DMS153 treated with DMSO at 0.1 percent for 48 hours (cell line): ENCODE results near the gene NUDT8.
A peak's percentile ranks its signal among the peaks of the same experiment; 100 is the strongest.

ENCODE experiments used
- DNase-seq: peaks from one replicate; lab custom pipeline; 2025; ENCODE audit not compliant: unreplicated experiment; lab: John Stamatoyannopoulos, UW

NUDT8 gene, protein sequence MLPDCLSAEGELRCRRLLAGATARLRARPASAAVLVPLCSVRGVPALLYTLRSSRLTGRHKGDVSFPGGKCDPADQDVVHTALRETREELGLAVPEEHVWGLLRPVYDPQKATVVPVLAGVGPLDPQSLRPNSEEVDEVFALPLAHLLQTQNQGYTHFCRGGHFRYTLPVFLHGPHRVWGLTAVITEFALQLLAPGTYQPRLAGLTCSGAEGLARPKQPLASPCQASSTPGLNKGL

GRCh38 chr11:67629386-67630227 is at the start of gene NUDT8:
Gene NUDT8, minus strand, starts transcription at chr11:67629937. Its CDS starts 26 bp downstream, at chr11:67629911.
- peak; percentile 54 for DNase-seq

DNA sequence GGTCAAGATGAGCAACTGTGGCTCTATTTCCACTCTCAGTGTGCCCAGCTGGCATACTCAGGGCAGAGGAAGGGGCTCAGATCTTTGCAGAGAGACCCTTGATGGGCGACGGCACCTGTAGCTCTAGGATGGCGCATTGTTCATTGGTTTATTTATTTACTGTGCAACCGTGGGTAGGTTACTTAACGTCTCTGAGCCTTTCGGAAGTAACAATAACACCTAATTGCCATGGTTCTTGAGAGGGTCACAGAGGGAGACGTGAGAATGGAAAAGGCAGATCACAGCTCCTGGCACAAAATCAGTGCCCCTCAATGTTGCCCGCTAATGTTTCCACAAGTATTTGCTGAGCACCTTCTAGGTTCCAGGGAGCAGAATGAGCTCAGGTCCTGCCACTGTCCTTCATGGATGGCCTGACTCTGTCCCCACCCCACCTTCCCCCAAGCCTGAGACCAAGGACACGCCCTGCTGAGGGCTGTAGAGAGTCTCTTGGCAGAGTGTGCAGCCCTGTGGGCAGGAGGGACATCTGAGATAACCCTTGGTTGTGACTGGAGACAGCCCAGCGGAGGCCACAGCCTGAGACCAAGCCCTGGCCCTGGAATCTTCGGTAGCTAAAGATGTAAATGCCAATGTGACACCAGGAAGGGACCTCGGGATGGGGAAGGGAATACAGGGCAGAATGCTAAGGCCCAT is 45.5 kb upstream of the NUDT8 start:
- DNase-seq, result no peak

GRCh38 chr11:67674442-67674871 is 44.7 kb upstream of the NUDT8 start, which contains the start of gene ALDH3B2:
Gene ALDH3B2, minus strand, starts transcription at chr11:67674623. Its CDS starts 7,688 bp downstream, at chr11:67666935.
- DNase-seq, result peak; percentile 39

DNA sequence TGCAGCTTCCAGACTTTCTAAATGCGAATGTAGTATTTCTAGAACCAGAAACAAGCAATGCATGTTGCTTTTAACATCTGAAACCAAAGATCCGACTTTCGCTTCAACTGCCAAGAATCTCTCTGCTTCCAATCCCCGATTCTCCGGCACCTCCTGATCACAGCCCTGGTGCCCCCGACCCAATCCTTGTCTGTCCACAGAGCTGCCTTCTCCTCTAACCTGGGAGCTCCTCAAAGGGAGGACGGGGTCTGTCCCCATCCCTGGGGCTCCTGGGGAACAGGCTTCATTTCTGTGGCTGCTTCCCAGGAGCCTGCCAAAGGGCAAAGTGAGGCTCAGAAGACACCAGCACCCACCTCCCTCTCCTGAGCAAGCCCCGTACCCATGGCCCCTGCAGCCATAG is 44.2 kb upstream of the NUDT8 start:
- DNase-seq, result no peak

DNA sequence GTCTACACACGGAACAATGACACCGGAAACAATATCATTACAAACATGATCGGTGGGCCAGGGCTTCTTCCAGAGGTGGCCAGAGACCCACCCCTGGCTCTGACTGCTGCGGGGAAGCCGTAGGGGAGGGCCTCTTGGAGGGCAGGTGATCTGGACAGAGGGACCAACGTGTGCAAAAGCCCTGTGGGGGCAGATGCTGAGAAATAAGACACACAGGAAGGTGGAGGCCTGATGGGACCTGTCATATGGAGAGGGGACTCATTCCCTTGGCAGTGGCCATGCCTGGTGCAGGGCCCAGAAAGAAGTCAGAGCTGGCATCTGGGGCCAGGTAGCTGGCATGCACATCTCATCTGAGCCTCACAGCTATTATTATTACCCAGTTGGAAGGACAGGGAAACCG is 43.6 kb upstream of the NUDT8 start:
- DNase-seq, result no peak

DNA sequence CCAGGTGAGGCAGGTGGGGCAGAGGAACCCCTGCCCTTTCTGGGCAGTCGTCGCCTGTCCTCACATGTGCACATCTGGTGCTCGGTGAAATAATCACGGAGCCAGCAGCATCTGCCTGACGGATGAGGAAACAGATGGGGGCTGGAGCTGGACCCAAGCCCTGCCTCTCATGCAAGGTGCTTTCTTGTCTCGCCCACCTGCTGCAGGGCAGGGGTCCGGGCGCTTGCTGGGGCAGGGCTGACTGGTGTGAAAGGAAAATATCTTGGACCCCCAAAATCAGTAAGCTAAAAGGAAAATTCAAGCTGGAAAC is 41.4 kb upstream of the NUDT8 start:
- no peak for DNase-seq

DNA sequence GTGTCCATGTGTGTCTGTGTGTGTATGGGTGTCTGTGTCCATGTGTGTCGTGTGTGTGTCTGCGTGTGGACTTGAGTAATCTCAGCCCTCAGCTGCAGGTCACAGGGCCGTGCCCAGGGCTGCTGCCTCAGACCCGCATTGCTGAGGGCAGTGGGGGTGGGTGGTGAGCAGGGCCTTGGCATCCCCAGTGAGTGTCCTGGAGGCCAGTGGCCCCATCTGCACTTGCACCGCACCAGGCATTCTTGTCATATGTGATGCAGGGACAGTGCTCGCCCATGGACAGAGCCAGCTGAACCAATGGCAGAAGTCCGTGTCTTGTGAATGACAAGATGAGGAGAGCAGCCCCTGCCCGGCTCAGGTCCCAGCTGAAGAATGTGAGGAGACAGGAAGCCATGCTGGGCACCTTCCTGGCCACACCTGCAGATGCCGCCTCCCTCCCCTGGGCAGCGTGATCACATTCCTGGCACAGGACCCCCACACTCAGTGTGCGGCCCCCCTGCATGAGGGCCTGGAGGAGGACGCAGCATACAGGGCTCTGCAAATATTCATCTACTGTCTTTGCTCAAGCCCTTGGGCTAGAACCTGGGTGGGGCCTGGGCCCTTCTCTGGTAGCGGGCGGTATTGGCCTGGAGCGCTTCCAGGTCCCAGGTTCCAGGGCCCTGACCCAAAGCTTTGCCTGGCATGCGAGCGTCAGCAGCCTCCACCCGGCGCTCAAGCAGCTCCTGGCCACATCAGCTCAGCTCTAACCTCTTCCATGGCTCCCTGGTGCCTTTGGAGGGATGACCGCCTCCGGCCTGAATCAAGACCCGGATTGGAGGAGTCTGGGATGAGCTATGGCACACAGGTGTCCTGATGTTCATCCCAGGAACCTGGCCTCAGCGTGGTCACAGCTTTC is 40.8 kb upstream of the NUDT8 start:
- no peak for DNase-seq

DNA sequence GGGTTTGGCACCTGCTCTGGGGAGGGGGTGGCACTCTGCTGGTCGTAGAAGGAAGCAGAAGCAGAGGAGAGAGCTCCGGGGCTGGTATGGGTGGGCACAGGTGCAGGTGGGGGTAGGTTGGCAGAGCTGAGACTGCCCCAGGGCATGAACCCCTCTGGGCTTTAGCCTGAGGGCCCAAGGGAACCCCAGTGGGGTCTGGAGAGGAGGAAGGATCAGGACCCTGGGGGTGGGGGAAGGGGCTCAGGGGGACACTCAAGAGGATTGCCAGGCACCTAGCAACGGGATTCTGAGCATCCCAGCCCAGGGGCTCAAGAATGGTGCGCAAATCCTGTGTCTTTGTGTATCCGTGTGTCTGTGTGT is 38.4 kb upstream of the NUDT8 start:
- DNase-seq, result no peak

DNA sequence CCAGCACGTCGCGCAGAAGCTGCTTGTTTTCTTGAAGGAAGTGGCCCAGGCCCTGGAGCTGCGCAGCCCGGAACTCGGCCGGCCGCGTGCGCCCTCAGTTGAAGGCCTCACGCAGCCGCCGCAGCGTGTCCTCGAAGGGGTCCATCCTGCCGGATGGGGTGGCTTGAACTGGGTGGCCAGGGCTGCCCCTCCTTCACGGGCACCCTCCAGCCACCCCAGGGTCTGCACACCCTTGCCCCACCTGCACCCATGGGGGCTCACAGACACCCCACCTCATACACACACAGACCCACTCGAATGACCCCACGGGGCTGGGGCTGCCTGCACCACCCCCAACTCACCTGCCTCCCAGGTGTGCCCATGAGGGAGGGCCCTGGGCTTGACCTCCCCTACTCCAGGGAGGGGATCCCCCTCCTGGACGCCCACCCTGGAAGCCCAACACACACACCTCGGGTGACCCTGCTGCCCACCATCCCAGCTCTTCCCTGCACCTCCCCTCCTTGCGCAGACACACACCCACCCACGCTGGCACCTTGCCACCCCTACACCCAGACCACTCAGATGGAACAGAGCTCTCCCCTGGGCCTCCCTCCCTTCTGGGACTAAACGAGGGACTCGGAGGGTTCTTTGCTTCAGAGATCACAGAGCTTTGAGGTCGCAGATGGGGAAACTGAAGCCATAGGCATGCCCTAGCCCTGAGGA is 37.9 kb upstream of the NUDT8 start:
- DNase-seq, result no peak

GRCh38 chr11:67666676-67667489 is 37.1 kb upstream of the NUDT8 start:
- DNase-seq, result no peak

GRCh38 chr11:67666303-67666645 is 36.5 kb upstream of the NUDT8 start:
- no peak for DNase-seq

DNA sequence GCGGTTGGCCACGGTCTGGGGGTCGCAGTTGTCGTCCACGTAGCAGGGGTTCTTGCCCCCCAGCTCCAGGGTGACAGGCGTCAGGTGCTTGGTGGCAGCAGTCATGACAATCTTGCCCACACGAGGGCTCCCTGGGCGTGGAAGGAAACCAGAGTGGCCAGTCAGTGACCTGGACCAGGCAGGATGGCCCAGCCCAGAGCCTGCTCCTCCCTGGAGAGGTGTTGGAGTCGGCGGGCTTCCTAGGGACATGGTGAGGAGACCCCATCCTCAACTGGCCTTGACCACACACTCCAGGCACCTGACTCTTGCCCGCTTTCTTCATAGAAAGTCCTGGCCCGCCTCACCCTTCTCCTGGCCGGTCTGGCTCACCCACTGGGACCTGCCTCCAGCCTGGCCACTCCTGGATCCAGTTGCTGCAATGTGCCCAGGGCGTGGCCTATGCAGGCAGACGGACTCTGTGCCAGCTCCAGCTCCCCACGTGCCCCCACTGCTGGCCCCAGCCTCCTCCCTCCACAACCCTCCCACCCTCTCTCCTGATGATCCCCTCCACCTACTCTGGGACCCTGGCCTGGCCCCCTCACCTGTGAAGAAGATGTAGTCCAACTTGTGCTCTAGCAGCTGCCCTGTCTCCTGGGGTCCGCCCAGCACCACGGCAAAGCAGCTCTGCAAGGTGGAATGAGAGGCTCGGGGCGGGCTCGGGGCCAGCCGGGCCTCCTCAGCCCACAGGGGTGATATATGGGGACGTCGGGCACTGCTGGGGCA is 36.0 kb upstream of the NUDT8 start:
- no peak for DNase-seq

DNA sequence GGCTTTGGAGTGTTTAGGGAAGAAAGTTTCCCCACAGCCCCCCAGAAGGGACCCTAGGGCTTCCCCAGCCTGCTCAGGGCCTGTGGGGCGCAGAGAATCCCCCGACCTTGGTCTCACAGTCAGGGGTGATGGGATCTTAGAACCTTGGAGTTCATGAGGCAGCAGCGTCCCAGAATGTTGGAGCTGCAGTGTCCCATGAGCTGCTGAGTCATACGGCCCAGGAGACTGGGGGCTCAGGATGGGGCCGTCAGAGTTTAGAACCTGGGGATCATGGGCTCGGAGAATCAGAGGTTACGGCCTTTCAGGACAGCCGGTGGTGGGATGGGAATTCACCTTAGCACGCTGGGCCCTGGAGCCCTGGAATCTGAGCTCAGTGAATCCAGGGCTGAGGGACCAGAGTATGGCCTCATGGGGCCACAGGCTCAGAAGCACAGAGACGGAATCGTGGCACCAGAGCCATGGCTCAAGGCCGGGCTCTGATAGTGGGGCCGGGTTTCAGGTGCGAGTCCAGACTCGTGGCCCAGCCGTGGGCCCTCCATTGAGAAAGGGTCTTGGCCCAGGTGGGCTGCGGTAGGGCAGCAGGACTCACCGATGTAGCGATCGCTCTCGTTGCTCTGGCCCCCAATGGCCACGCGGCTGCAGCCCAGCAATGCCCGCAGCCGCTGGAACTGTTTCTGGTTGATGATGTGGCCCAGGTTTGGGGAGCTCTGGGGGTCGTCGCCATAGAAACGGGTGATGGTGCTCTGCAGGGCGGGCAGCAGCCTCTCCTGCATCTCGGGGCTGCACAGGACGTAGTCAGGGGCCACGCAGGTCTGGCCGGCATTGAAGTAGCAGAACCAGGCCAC is 35.2 kb upstream of the NUDT8 start:
- no peak for DNase-seq

GRCh38 chr11:67664213-67664585 is 34.5 kb upstream of the NUDT8 start:
- no peak for DNase-seq

DNA sequence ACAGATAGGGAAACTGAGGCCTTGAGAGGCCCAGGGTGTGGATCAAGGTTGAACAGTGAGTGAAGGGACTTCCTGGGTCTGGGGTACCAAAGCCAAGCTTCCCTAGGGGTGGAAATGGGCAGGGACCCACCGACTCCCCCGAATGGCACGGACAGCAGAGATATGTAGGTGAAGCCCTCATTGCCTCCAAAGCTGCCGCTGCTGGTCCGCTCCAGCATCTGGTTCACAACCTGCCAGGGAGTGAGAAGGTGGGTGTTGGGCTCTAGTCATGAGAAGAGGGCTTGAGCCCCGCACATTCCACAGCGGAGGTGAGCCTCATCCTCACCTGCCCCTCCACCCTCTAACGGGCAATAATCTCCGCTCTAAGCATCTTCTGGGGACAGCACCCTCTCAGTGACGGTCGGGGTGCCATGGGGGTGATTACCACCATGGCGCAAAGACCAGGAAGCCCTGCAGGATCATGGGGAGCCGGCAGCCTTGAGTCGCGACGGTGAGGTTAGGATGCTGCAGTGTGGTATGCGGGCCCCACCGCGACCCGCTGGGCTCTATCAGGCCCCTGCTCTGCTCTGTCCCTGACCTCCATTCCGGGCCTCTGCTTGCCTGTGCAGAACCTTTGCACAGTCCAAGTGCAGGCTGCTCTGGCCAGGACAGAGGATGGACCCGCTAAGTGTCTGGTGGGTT is 33.9 kb upstream of the NUDT8 start:
- no peak for DNase-seq

GRCh38 chr11:67662835-67663531 is 33.2 kb upstream of the NUDT8 start:
- no peak for DNase-seq
